ENCODE results near the gene ZNF697.

The ZNF697 gene

DNA sequence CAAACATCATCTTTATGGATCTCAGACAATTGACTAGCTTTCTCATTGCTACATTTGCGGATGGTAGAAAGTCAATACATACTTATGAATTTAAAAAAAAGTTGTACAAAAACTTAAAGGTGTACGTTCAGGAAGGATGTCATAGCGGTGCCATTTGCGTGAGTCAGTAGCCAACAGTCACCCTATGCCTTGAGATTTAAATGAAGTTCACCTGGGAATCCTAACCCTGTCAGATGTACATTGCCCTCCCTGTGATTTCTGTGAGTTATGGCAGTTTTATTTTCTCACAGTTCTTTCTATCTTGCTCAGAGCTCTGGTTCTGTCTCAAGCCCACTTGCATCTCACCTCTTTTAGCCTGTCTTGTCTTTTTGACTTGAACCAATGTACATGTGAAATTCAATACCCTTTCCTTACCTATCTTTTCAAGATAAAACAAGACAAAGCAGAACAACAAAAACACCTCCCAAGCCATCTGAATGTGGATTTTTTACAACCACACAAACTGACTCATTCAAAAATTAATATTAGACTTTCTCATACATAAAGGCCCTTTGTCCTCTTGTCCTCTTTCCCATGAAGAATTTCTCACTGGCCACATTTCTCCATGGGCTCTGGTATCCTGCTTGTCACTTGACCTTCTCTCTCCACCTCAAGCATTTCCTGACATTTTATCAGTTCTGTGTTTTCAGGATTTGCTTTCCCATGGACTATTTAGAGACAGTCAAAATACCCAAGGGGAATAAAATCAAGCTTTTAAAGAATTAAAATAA is 25.3 kb upstream of the ZNF697 start:
- TF ChIP-seq, protein P1, sequence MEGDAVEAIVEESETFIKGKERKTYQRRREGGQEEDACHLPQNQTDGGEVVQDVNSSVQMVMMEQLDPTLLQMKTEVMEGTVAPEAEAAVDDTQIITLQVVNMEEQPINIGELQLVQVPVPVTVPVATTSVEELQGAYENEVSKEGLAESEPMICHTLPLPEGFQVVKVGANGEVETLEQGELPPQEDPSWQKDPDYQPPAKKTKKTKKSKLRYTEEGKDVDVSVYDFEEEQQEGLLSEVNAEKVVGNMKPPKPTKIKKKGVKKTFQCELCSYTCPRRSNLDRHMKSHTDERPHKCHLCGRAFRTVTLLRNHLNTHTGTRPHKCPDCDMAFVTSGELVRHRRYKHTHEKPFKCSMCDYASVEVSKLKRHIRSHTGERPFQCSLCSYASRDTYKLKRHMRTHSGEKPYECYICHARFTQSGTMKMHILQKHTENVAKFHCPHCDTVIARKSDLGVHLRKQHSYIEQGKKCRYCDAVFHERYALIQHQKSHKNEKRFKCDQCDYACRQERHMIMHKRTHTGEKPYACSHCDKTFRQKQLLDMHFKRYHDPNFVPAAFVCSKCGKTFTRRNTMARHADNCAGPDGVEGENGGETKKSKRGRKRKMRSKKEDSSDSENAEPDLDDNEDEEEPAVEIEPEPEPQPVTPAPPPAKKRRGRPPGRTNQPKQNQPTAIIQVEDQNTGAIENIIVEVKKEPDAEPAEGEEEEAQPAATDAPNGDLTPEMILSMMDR (IDR thresholded peaks at IDR 0.05; ENCODE audit: borderline replicate concordance, control extremely low read depth, extremely low read depth, insufficient read depth, missing control alignments) = no peak
- no peak for DNase-seq (ENCODE audit: low spot score)
- in situ Hi-C loops (cut with MboI; ENCODE audit: low sequenced_read_pairs, unreplicated experiment) = no loop called here

GRCh38 chr1:119670898-119671297 is 22.8 kb upstream of the ZNF697 start:
- TF ChIP-seq, protein P1 (IDR thresholded peaks at IDR 0.05; ENCODE audit: borderline replicate concordance, control extremely low read depth, extremely low read depth, insufficient read depth, missing control alignments) = no peak
- DNase-seq (ENCODE audit: low spot score) = no peak
- in situ Hi-C loops (cut with MboI; ENCODE audit: low sequenced_read_pairs, unreplicated experiment) = no loop called here

DNA sequence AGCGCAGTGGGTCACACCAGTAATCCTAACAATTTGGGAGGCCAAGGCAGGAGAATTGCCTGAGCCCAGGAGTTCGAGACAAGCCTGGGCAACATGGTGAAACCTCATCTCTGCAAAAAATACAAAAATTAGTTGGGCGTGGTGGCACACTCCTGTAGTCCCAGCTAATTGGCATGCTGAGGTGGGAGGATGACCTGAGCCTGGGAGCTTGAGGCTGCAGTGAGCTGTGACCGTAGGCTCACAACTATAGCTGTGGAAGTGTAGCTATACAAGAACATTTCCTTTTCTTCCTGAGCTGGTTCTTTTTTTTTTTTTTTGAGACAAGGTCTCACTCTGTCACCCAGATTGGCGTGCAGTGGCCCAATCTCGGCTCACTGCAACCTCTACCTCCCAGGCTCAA is 19.1 kb upstream of the ZNF697 start:
- TF ChIP-seq, protein P1 (IDR thresholded peaks at IDR 0.05; ENCODE audit: borderline replicate concordance, control extremely low read depth, extremely low read depth, insufficient read depth, missing control alignments) = no peak
- DNase-seq (ENCODE audit: low spot score) = no peak
- in situ Hi-C loops (cut with MboI; ENCODE audit: low sequenced_read_pairs, unreplicated experiment) = no loop called here

DNA sequence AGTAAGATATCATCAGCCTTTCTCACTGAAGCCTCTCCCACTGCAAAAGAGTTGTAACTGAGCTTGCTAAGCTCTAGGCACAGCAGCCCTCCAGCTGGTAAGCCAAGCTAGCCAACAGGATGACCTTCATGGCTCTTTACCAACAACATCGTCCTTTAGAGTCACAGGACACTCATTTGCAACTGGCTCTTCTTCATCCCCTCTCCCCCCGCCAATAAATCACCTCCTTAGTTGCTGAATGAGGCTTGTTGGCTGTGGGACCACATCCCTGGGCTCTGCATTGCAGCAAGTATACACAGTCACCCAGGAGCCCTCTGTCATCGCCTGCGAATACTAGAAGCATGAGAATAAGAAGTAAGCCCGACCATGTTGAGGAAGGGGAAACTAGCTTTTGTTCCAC is 16.0 kb upstream of the ZNF697 start:
- in situ Hi-C loops (cut with MboI; ENCODE audit: low sequenced_read_pairs, unreplicated experiment) = loop anchor here (5.0 kb wide), 1 partner anchor 47 kb away; no protein-coding TSS in a partner anchor
- DNase-seq (ENCODE audit: low spot score) = no peak
- TF ChIP-seq, protein P1 (IDR thresholded peaks at IDR 0.05; ENCODE audit: borderline replicate concordance, control extremely low read depth, extremely low read depth, insufficient read depth, missing control alignments) = no peak

GRCh38 chr1:119662034-119662437 is 14.0 kb upstream of the ZNF697 start:
- DNase-seq (ENCODE audit: low spot score) = no peak
- in situ Hi-C loops (cut with MboI; ENCODE audit: low sequenced_read_pairs, unreplicated experiment) = loop anchor here (5.0 kb wide), 1 partner anchor 45 kb away; no protein-coding TSS in a partner anchor
- TF ChIP-seq, protein P1 (IDR thresholded peaks at IDR 0.05; ENCODE audit: borderline replicate concordance, control extremely low read depth, extremely low read depth, insufficient read depth, missing control alignments) = no peak

GRCh38 chr1:119660253-119661083 is 12.4 kb upstream of the ZNF697 start:
- TF ChIP-seq, protein P1 (IDR thresholded peaks at IDR 0.05; ENCODE audit: borderline replicate concordance, control extremely low read depth, extremely low read depth, insufficient read depth, missing control alignments) = no peak
- in situ Hi-C loops (cut with MboI; ENCODE audit: low sequenced_read_pairs, unreplicated experiment) = loop anchor here (5.0 kb wide), 1 partner anchor 43 kb away; no protein-coding TSS in a partner anchor
- DNase-seq (ENCODE audit: low spot score) = no peak

Measured in GM13976 (cell line).